Cardiac fibroblast (primary cell): ENCODE data around the gene RPP25L.

Experiments
- DNase-seq, 2 donors: peaks; one replicate each; pipeline versions ENCODE4 v3.0.0 to v3.0.0-alpha.2; 2010; ENCODE audit warnings: low read depth in 2 of 2
- H3K4me3 ChIP-seq, 2 donors: replicated peaks in 1 of 2; 1 replicate in 1 of 2; 2 replicates in 1 of 2; pipeline ENCODE4 v1.5.1; 2011; ENCODE audit warnings: low read depth in 2 of 2, low read length in 2 of 2, mild to moderate bottlenecking in 2 of 2, moderate library complexity in 1 of 2
- TF ChIP-seq, protein P1 (sequence below): IDR thresholded peaks from one replicate; pipeline ENCODE4 v1.5.1; 2011; ENCODE audit warnings: low read depth, mild to moderate bottlenecking, low read length, inconsistent platforms

RPP25L gene

DNA sequence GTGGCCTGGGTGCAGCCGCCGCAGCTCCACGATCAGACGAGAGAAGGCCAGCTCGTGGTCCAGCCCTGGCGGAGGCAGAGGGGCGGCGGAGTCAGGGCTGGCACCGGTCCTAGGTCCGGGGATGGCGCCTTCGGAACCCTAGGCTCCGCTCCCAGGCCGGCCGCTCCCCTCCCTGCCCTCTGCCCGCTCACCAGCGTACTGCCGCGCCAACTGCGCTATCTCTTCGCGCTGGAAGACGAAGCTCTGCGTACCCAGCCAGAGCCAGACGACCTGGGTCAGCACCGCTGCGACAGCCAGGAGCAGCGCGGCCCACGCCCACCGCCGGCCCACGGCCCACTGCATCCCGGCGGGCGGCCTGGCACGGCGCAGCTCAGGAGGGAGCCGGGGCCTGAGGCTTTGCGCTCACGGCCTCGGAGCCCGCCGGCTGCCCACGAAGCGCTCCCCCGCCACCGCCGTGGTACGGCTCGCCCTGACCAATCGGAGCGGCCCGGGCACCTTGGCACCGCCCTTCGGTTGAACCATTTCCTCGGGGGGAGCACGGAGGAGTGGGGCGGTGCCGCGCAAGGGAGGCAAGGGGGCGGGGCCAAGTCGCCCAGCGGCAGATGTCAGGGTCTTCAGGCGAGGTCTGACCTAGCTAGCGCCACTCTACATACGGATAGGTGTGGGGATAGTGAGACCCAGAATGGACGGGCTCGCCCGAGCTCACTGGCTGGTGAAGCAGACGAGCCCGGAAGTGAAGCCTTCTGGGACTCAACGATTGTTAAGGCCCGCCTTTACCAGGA is 25.6 kb upstream of the RPP25L start, which contains the start of gene SIGMAR1:
TSS of gene SIGMAR1 (minus strand) at position 432 of the 782 bp plus-strand sequence. CDS start at position 342, 90 bp downstream.
- TF ChIP-seq, protein P1, sequence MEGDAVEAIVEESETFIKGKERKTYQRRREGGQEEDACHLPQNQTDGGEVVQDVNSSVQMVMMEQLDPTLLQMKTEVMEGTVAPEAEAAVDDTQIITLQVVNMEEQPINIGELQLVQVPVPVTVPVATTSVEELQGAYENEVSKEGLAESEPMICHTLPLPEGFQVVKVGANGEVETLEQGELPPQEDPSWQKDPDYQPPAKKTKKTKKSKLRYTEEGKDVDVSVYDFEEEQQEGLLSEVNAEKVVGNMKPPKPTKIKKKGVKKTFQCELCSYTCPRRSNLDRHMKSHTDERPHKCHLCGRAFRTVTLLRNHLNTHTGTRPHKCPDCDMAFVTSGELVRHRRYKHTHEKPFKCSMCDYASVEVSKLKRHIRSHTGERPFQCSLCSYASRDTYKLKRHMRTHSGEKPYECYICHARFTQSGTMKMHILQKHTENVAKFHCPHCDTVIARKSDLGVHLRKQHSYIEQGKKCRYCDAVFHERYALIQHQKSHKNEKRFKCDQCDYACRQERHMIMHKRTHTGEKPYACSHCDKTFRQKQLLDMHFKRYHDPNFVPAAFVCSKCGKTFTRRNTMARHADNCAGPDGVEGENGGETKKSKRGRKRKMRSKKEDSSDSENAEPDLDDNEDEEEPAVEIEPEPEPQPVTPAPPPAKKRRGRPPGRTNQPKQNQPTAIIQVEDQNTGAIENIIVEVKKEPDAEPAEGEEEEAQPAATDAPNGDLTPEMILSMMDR, result no peak
- H3K4me3 ChIP-seq, result peak within 1 kb of the TSS; percentile 77
- peak; percentile 93 to 95 for DNase-seq

DNA sequence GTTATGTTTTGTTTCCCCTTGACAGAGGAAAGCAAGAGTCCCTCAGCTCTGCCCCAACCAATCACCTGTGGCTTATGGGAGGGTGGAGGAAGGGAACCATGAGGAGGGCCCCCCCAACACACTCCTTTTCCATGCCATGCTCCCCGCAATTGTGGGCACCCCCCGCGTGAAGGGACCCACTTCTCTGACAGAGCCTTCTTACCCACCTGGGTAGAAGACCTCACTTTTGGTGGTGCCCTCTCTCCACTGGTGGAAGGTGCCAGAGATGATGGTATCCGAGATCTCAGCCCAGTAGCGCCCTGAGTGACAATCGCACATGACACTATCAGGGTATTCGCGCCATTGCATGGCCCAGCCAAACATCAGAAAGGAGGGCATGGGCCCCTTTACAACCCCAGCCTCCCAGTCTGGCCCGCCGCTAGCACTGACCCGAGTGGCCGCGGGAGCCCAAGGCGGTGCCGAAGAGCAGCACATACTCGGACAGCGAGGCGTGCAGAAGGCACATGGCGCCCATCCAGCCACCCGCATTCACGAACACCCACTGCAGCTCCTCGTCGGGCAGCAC is 25.0 kb upstream of the RPP25L start:
- no peak for DNase-seq
- peak overlapping the region; percentile 77 for H3K4me3 ChIP-seq
- TF ChIP-seq, protein P1, result no peak

DNA sequence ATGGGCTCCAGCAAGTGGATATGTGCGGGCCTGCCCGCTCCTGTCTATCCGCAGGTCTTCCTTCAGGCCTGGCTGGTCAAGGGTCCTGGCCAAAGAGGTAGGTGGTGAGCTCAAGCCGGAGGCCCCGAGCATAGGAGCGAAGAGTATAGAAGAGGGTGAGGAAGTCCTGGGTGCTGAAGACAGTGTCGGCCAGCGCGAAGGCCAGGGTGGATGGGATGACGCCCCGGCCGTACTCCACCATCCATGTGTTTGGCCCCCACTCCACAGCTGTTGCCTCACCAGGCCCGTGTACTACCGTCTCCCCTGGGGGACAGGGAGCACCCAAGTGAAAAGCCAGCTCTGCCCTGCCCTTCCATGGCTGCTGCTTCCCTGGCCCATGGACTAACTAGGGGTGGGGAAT is 23.7 kb upstream of the RPP25L start:
- TF ChIP-seq, protein P1, result no peak
- DNase-seq, result no peak
- no peak overlapping the region for H3K4me3 ChIP-seq

DNA sequence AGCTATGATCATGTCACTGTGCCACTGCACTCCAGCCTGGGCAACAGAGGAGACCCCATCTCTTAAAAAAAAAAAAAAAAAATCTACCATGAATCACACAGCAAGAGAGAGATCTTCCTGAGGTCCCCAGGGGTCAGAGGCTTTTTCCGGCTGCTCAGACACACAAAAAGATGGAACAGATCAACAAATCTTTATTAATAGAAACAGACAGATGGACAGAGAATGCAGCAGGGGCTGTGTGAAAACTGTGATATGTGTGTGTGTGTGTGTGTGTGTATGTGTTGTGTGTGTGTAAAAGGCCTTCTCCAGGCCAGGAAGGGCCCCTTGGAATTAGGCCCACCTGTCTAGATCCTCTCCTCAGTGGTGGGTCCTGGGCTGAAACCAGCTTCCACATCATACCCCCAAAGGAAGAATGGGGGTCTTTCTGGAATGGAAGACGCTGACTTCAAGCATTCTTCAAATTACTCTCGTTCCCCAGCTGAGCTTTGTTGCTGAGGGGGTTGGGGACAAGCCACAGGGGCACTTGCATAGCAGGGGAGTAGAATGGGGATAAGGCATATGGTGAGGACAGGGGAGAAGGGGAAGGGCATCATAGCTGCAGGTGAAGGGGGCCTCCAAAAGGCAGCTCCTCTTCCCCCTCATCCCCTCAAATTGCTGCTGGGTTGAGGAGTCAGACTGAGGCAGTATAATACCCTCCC is 22.8 kb upstream of the RPP25L start:
- no peak for DNase-seq
- no peak overlapping the region for H3K4me3 ChIP-seq
- TF ChIP-seq, protein P1, result no peak

DNA sequence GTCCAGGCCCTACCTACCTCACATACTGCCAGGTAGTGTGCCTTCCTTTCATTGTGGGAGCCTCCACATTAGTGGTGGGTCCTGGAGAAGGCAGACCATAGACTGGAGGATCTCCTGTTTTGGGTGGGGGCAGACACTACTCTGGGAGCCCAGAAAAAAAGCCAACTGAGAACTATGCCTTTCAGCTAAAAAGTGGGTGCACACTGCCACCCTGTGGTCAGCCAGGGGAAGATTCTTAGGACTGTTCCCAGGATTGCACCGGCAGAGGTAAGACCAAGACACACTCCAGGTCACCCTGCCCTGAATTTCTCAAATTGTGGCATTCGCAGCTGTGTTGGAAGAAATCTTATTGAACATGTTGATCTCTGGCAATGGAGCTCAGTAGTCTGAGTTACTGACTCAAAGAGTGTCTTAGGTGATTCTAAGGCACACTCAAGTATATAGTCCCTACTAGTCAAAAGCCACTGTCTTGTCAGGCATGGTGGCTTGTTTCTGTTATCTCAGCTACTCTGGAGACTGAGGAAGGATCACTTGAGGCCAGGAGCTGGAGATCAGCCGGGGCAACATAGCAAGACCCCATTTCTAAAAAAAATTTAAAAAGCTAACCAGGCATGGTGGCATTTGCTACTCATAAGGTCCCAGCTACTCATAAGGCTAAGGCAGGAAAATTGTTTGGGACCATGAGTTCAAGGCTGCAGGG is 22.1 kb upstream of the RPP25L start:
- TF ChIP-seq, protein P1, result peak; percentile 82
- peak; percentile 69 to 75 for DNase-seq
- no peak overlapping the region for H3K4me3 ChIP-seq

DNA sequence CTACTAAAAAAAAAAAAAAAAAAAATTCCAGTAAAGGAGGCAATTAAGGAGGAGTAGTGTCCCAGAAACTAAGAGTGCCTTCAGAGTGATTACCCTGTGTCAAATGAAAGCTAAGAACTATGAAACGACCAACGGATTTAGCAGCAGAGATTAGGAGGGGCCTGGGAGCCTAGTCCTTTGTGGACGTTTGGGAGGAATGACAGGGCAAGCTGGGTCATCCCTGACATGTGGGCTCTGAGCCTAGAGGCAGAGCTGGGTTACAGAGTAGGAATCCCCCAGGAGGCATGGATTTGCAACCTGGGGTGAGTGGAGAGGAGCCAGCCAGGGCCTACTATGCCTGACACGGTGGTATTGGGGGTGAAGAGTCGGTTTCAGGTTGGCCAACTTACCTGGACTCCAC is 21.3 kb upstream of the RPP25L start:
- no peak for DNase-seq
- TF ChIP-seq, protein P1, result no peak
- no peak overlapping the region for H3K4me3 ChIP-seq
